Measurements from ENCODE around the gene LRRC9. TPM values are rescaled to one million over a fixed set of nuclear protein-coding genes. Genes with fewer than 3 reads are reported as not detected.

Gene LRRC9
- total RNA-seq, 6 experiments from 2014 or later = not detected

- Mint-ChIP-seq H3K27ac (no peak overlapping the region), H3K9me3 (no peaks in the 10 kb centered on the region), H3K27me3 (ENCODE audit: insufficient read depth) (no peaks in the 10 kb centered on the region), H3K4me1 (ENCODE audit: low read depth) (no peaks in the 10 kb centered on the region), H3K4me3 (no peak overlapping the region), H3K36me3 (ENCODE audit: low read depth) (no peaks in the 10 kb centered on the region)
- no peak for TF ChIP-seq CTCF (IDR thresholded peaks at IDR 0.05)
- no peak for DNase-seq
These were observed 24.2 kb upstream of the LRRC9 start for GRCh38 chr14:59895721-59896120.

GRCh38 chr14:59897757-59898383 lies 22.1 kb upstream of the LRRC9 start:
- Mint-ChIP-seq H3K4me3 (no peak overlapping the region), H3K27ac (no peak overlapping the region), H3K4me1 (ENCODE audit: low read depth) (no peaks in the 10 kb centered on the region), H3K27me3 (ENCODE audit: insufficient read depth) (no peaks in the 10 kb centered on the region), H3K36me3 (ENCODE audit: low read depth) (no peaks in the 10 kb centered on the region), H3K9me3 (no peaks in the 10 kb centered on the region)
- DNase-seq = peak; percentile 4
- 0 out of 2 replicates have a peak, but pooled peaks have one; percentile 23 for TF ChIP-seq CTCF (IDR thresholded peaks at IDR 0.05)

GRCh38 chr14:59900556-59900955 lies 19.4 kb upstream of the LRRC9 start:
- no peaks in the 10 kb centered on the region for H3K36me3 Mint-ChIP-seq (ENCODE audit: low read depth)
- H3K27me3 Mint-ChIP-seq (ENCODE audit: insufficient read depth) = no peaks in the 10 kb centered on the region
- no peak overlapping the region for H3K4me3 Mint-ChIP-seq
- TF ChIP-seq CTCF (IDR thresholded peaks at IDR 0.05) = no peak
- DNase-seq = no peak
- no peaks in the 10 kb centered on the region for H3K4me1 Mint-ChIP-seq (ENCODE audit: low read depth)
- no peaks in the 10 kb centered on the region for H3K9me3 Mint-ChIP-seq
- no peak overlapping the region for H3K27ac Mint-ChIP-seq

DNA sequence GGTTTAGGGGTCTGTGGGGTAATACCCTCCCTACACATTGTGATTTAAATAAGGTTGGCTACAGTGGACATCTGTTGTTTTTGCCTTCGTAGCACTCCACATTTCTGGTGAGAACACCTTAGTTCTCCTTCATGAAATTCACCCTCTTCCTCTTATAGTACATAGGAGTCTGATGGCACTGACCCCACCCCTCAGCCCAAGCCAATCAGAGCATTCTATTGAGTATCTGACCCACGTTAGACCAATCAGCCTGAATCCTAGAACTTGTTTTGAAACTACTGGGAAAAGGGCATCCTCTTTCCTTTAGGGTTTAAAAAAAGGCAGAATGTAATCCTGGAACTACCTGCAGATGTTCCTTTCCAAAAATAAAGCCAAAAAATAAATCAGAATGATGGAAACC lies 15.8 kb upstream of the LRRC9 start:
- no peaks in the 10 kb centered on the region for H3K27me3 Mint-ChIP-seq (ENCODE audit: insufficient read depth)
- no peak for TF ChIP-seq CTCF (IDR thresholded peaks at IDR 0.05)
- no peaks in the 10 kb centered on the region for H3K4me1 Mint-ChIP-seq (ENCODE audit: low read depth)
- no peaks in the 10 kb centered on the region for H3K9me3 Mint-ChIP-seq
- DNase-seq = no peak
- H3K4me3 Mint-ChIP-seq = no peak overlapping the region
- H3K36me3 Mint-ChIP-seq (ENCODE audit: low read depth) = no peaks in the 10 kb centered on the region
- H3K27ac Mint-ChIP-seq = no peak overlapping the region

DNA sequence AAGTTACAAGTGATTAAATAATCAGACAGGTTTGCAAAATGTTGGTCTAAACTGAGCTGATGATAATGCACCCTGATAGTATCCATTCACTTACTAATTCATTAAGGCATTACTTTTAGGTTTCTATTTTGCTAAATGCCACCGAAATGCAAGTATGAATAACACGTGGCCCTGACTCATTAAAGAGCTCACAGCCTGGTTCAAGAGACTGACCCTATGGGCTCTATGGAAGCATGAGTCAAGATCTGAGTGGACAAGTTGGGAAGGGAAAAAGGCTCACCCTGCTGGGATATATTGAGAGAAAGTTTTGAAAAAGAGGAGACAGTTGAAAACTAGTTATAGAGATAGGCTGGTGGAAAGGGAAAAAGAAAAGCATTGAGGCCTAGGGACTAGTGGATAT lies 14.8 kb upstream of the LRRC9 start:
- H3K4me1 Mint-ChIP-seq (ENCODE audit: low read depth) = no peaks in the 10 kb centered on the region
- no peak overlapping the region for H3K27ac Mint-ChIP-seq
- no peaks in the 10 kb centered on the region for H3K9me3 Mint-ChIP-seq
- H3K4me3 Mint-ChIP-seq = no peak overlapping the region
- no peak for TF ChIP-seq CTCF (IDR thresholded peaks at IDR 0.05)
- no peaks in the 10 kb centered on the region for H3K27me3 Mint-ChIP-seq (ENCODE audit: insufficient read depth)
- H3K36me3 Mint-ChIP-seq (ENCODE audit: low read depth) = no peaks in the 10 kb centered on the region
- no peak for DNase-seq

Measured in HFFc6 (cell line).